Stimulated activated CD4-positive, alpha-beta T cell treated with anti-CD3 and anti-CD28 coated beads, TNF-alpha, amount 100 ng/mL, for 4 hours (primary cell): ENCODE results near the gene RASGEF1C.
"Not testable (repeated sequence)": the region's sequence is repeated elsewhere in the genome, so short reads cannot be mapped to it uniquely, and the experiment has no call there.

ENCODE experiments used
- DNase-seq, 3 experiments: peaks; one replicate each; pipeline ENCODE4 v3.0.0-alpha.2; 2020; ENCODE audit warnings: low read depth in 3 of 3

The RASGEF1C gene

DNA sequence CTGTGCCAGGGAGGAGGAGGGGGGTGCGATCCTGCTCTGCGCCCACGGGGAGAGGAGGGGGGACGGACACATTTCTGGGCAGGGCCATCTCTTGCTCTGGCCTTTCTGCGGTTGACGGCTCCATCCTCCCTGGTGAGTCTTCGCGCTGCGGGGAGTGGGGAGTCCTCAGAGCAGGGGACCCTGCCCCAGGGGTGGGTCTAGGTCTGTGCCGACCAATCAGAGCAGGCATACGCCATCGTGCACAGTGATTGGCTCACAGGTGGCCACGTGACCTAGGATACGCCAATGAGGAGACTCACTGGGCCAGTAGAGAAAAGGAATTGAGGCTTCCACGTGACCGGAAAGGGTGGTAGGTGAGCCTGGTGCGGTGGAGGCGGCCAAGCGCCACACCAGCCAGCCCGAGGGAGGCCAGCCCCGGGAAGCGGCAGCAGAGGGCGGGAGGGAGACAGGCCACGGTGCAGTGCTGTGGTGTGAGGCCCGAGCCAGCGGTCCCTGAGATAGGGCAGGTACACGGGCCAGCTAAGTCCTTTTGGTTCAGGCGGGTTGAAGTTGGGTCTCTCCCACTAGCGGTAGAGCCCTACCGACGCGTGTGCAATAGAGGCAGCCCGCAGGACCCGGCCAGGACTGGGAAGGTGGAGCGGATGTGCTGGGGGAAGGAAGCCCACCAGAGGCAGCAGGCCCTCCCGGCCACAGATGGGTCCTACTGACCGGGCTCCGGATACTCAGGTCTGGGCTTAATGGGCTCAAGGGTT, 72.2 kb downstream of the RASGEF1C start:
- no peak for DNase-seq

- no peak for DNase-seq
Observed at GRCh38 chr5:180135967-180136629, 72.9 kb downstream of the RASGEF1C start.

GRCh38 chr5:180135128-180135955, 73.7 kb downstream of the RASGEF1C start:
- DNase-seq = no peak

- DNase-seq = no peak
Observed at GRCh38 chr5:180133971-180134508, 75.0 kb downstream of the RASGEF1C start.

DNA sequence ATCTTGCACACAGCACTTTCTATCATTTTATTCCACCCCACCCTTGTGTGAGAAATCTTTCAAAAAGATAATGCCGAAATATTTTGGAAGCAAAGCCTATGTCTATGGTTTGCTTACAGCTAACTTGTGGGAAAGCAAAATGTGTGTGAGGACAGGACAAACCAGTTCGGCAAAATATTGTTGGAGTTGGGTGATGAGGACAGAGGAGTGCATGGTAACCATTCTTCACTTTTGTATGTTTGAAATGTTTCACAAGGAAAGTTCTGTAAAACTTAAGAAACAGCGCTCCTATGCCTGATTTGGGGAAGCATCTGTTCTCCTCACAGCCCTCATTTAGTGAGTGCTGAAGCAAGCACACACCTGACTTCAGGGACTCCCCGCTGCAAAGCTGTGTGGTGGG, 75.5 kb downstream of the RASGEF1C start:
- no peak for DNase-seq

GRCh38 chr5:180133060-180133459, 76.0 kb downstream of the RASGEF1C start:
- DNase-seq = no peak

DNA sequence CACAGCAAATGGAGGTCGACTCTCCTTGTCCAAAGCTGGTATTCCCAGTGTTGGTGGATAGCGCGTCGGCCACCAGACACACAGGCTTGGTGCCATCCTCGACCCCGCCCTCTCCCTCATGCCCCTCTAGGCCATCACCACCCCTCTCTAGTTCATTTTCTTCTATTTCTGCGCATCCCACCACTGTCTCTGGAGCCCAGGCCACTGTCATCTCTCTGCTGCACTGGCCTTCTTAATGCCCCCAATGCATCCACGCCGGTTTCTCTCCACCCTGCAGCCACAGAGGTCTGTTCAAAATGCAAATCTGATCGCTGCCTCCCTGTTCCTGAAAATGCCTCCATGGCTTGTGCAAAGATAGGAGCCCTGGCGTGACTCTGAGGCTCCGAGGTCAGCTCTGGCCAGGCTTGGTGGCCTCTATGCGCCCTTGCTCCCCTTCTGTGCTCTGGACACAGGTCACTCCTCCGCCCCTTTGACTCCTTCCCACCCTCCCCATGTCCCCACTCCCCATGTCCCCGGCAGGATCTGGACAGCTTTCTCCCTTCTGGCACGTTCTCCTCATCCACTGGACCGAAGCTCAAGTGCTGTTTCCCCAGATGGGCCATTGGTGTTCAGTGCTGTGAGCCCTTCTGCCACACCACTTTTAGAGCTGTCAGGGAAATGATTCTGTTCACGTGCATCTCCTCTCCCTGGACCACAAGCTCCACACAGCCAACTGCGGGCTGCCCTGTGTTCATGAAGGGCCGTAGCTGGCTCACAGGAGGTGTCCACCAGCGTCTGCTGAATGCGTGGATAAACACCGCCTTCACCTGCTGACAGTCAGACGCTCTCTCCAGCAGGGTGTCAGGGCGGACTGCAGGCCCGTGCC, 77.9 kb downstream of the RASGEF1C start:
- DNase-seq = no peak

DNA sequence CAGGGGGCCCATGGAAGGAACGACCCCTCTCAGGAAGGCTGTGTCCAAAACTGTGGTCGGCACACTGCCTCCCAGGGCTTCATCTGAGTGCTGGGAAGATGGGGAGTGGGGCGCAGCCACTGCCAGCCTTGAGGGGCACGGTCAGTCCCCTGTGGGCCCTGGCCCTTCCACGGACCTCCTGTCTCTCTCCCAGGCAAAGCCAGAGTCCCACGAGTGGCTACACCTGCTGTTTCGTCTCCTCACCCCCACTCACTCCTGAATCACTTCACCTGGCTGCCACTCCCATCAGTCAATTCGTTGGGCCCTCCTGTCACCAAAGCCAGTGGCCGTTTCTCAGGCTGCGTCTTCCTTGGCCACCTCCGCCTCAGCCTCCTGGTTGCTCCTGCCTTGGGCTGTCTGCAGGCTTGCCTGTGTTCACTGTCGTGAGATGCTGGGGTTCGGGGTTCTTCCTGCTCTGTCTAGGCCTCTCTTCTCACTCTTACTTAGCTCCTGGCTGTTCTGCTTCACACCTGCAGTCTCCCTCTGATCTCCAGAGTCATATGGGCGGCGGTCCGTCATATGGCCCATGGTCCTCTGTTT, 78.6 kb downstream of the RASGEF1C start:
- no peak for DNase-seq

- no peak for DNase-seq
Observed at GRCh38 chr5:180129291-180130190, 79.5 kb downstream of the RASGEF1C start.

GRCh38 chr5:180128671-180129261, 80.2 kb downstream of the RASGEF1C start:
- no peak for DNase-seq

- no peak for DNase-seq
Observed at GRCh38 chr5:180127682-180128670, 81.0 kb downstream of the RASGEF1C start.

- no peak for DNase-seq
Observed at GRCh38 chr5:180126716-180127681, 82.0 kb downstream of the RASGEF1C start.

- not testable (repeated sequence) for DNase-seq
Observed at GRCh38 chr5:180126156-180126555, 82.9 kb downstream of the RASGEF1C start.

DNA sequence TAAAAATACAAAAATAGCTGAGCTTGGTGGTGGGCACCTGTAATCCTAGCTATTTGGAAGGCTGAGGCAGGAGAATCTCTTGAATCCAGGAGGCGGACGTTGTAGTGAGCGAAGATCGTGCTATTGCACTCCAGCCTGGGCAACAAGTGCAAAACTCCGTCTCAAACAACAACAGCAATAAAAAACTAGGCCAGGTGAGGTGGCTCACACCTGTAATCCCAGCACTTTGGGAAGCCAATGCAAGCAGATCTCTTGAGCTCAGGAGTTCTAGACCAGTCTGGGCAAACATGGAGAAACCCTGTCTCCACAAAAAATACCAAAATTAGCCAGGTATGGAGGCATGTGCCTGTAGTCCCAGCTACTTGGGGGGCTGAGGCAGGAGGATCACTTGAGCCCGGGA, 84.3 kb downstream of the RASGEF1C start:
- not testable (repeated sequence) for DNase-seq

DNA sequence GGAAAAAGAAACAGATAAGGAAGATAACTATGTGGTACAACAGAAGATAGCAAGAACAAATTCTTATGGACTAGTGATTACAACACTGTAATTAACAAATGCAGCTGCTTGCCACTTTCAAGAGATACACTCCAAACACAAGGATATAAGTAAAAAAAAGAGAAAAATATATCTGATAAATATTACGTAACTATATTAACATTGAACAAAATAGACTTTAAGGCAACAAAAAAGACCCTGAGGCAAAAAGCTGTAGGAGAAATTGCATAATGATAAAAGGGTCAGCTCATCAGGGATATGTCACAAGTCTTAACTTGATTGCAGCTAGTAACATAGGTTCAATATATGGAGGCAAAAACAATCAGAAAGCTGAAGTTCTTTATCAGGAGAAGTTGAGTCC, 86.1 kb downstream of the RASGEF1C start:
- no peak for DNase-seq

GRCh38 chr5:180121826-180122413, 87.1 kb downstream of the RASGEF1C start:
- no peak for DNase-seq
